ENCODE measurements around the gene TRIB2. TPM values are rescaled to one million over a fixed set of nuclear protein-coding genes. Genes with fewer than 3 reads are reported as not detected.
A peak's percentile ranks its signal among the peaks of the same experiment; 100 is the strongest.

TRIB2 gene
- total RNA-seq, 2 experiments from 2014 or later = 4.9 to 5.3 TPM

DNA sequence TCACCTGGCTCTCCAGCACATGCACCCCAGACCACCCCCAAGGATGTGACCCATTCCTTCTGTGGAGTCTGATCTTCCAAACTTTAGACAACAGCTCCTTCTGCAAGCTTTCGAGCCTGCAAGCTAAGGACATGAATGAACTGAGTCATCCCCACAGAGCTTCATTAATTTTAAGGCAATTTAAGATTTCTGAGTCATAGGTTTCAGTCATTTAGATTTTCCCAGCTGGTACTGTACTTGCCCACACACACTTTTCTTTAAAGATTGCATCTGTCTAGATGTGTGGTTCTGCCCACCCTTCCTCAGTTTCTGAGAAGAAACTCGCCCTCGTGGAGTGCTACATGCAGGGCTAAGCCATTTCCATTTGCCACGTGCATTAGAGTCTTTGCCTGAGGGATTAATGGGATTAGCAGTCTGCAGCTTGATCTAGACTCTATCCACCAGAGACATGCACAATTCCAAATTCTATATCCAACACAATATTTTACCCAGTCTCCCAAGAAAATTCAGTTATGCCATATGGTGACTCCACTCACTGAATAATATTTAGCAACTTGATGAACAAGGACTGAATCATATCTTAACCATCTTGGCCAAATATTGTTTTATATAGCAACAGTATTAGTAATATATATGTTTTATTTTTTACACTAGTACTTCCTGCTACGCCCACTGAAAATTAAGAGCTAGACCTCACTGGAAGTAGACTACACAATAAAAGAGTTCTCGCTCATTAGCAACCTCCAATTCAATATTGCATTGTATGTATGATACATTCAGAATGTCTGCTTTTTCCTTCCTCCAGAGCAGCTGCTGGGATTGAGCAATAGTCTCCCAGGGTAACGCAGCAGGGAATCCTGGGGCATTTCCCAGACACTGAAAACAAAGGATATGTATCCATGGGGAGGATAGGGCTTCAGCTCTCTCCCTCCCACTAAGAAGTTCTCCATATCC, 14.3 kb upstream of the TRIB2 start:
- intact Hi-C loops (cut with micrococcal nuclease) = loop anchor here (1.0 to 5.0 kb wide), 2 partner anchors 45 to 409 kb away; no protein-coding TSS in a partner anchor
- peak overlapping the region; percentile 21 for H3K4me3 Mint-ChIP-seq
- ChIA-PET POLR2A (interaction anchor here (0.8 to 0.9 kb wide), 2 partner anchors 15 to 200 kb away, joined by 4 to 5 read pairs; no protein-coding TSS in a partner anchor), CTCF (interaction anchor here (0.8 to 3.4 kb wide), 6 partner anchors 14 to 576 kb away, joined by 3 to 27 read pairs (median 6); partner anchors contain the start of gene TRIB2)
- H3K36me3 Mint-ChIP-seq = peaks cover 4% of the 10 kb centered on the region
- no peak overlapping the region for H3K27ac Mint-ChIP-seq
- H3K9me3 Mint-ChIP-seq = peaks cover 6% of the 10 kb centered on the region
- peaks cover 43% of the 10 kb centered on the region for H3K4me1 Mint-ChIP-seq (ENCODE audit: low read depth)
- H3K27me3 Mint-ChIP-seq = peaks cover 3% of the 10 kb centered on the region
- no peak for DNase-seq

DNA sequence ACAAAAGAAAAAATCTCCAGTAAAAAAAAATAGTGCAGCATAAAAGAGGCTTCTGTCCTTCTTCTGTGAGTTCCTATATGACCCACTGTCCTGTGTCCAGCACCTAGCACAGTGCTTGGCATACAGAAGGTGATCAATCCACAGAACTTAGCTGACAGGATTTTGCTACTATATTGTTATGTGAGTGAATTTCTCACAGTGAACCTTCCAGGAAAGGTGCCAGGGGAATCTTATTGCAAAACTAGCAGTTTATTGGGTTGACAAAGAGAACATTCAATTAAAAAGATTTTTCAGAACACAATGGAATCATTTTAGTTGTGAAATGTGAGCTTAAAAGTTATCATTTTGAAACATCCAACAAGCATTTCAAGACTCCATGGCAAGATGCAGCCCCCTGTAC, 12.4 kb upstream of the TRIB2 start:
- intact Hi-C loops (cut with micrococcal nuclease) = loop anchor here (5.0 kb wide), 1 partner anchor 47 kb away; no protein-coding TSS in a partner anchor
- ChIA-PET POLR2A (no interaction called here), CTCF (interaction anchor here (0.6 to 1.7 kb wide), 3 partner anchors 12 to 667 kb away, joined by 3 to 7 read pairs (median 3); partner anchors contain the start of gene TRIB2)
- Mint-ChIP-seq H3K4me3 (no peak overlapping the region), H3K36me3 (peaks cover 6% of the 10 kb centered on the region), H3K9me3 (peaks cover 6% of the 10 kb centered on the region), H3K27me3 (peaks cover 3% of the 10 kb centered on the region), H3K4me1 (ENCODE audit: low read depth) (peaks cover 58% of the 10 kb centered on the region), H3K27ac (no peak overlapping the region)
- DNase-seq = no peak

DNA sequence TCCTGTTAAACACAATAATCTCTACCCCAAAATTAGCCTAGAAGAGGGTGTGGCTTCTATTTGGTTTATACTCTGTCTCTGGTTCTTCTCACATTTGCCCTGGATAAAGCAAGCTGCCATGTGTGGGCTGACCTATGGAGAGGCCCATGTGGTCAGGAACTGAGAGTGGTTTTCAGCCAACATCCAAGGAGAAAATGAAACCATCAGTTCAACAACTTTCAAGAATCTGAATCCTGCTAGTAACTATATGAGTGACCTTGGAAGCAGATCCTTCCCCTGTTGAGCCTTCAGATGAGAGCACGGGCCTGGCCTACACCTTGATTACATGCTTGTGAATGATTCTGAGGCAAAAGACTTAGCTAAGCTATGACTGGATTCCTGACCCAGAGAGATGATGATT, 11.5 kb upstream of the TRIB2 start:
- Mint-ChIP-seq H3K27me3 (no peaks in the 10 kb centered on the region), H3K36me3 (peaks cover 6% of the 10 kb centered on the region), H3K4me1 (ENCODE audit: low read depth) (peaks cover 67% of the 10 kb centered on the region), H3K4me3 (no peak overlapping the region), H3K27ac (no peak overlapping the region), H3K9me3 (peaks cover 6% of the 10 kb centered on the region)
- no peak for DNase-seq
- POLR2A ChIA-PET = interaction anchor here (0.9 kb wide), 1 partner anchor 10 kb away, joined by 3 read pairs; no protein-coding TSS in a partner anchor
- intact Hi-C loops (cut with micrococcal nuclease) = no loop called here
- CTCF ChIA-PET = interaction anchor here (1.7 kb wide), 1 partner anchor 11 kb away, joined by 7 read pairs; the partner anchor contains the start of gene TRIB2

DNA sequence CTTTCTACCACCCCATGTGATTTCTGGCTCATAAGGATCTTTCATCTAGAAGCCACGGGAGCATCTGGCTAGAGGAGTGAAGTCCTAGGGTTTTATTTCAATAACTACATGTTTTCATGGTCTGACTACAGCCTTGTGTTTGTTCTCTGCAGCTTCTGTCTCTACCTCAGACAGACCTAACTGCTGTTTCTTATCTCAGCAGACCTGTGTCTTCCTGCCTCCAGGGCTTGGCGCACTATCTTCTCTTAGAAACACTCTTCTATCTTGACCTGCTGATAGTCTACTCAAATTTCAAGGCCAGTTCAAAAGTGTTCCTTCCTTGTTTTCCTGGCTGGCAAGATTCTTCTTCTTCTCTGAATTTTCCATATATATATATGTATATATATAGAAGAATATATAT, 11.0 kb upstream of the TRIB2 start:
- peaks cover 6% of the 10 kb centered on the region for H3K9me3 Mint-ChIP-seq
- ChIA-PET POLR2A (no interaction called here), CTCF (interaction anchor here (1.7 kb wide), 1 partner anchor 11 kb away, joined by 7 read pairs; the partner anchor contains the start of gene TRIB2)
- H3K4me3 Mint-ChIP-seq = no peak overlapping the region
- peaks cover 6% of the 10 kb centered on the region for H3K36me3 Mint-ChIP-seq
- no peak for DNase-seq
- no peaks in the 10 kb centered on the region for H3K27me3 Mint-ChIP-seq
- H3K4me1 Mint-ChIP-seq (ENCODE audit: low read depth) = peaks cover 72% of the 10 kb centered on the region
- intact Hi-C loops (cut with micrococcal nuclease) = no loop called here
- no peak overlapping the region for H3K27ac Mint-ChIP-seq

DNA sequence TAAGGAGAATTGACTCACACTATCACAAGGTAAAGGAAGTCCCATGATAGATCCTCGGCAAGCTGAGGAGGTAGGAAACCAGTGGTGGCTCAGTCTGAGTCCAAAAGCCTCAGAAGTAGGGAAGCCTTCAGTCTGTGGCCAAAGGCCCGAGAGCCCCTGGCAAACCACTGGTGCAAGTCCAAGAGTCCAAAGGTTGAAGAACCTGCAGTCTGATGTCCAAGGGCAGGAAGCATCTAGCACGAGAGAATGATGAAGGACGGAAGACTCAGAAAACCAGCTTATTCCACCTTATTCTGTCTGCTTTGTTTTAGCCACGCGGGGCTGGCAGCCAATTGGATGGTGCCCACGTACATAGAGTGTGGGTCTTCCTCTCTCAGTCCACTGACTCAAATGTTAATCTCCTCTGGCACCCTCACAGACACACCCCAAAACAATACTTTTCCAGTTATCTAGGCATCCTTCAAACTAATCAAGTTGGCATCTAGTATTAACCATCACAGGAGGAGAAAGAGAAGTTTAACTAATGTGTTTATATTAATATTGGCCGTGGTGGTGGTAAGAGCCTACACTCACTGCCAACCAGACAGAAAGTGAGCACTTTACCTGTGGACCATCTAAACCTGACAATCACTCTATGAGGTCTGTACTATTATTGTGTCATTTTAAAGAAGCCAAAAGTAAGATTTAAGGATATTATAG, 8.1 kb upstream of the TRIB2 start:
- H3K27me3 Mint-ChIP-seq = no peaks in the 10 kb centered on the region
- H3K4me3 Mint-ChIP-seq = no peak overlapping the region
- DNase-seq = no peak
- POLR2A ChIA-PET = interaction anchor here (0.9 kb wide), 1 partner anchor 9 kb away, joined by 4 read pairs; the partner anchor contains the start of gene TRIB2
- peak overlapping the region; percentile 47 for H3K27ac Mint-ChIP-seq
- H3K9me3 Mint-ChIP-seq = peaks cover 6% of the 10 kb centered on the region
- peaks cover 6% of the 10 kb centered on the region for H3K36me3 Mint-ChIP-seq
- intact Hi-C loops (cut with micrococcal nuclease) = no loop called here
- H3K4me1 Mint-ChIP-seq (ENCODE audit: low read depth) = peaks cover 58% of the 10 kb centered on the region
- CTCF ChIA-PET = interaction anchor here (1.0 to 2.8 kb wide), 4 partner anchors 7 to 222 kb away, joined by 3 to 11 read pairs (median 5); partner anchors contain the start of gene TRIB2

DNA sequence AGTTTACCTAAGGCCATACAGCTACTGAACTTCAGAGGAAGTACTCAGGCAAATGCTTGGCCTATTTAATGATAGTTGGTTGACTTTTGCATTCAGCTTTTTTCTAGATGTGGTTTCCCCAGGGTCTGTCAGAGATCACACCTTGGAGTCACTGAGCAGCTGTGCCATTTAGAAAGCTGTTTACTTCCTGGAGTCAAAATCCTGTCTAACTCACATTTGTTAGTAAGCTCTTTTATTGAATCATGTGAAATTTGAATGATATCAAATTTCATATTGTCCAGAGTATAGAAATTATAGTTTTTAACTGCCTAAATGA, 7.6 kb upstream of the TRIB2 start:
- H3K4me3 Mint-ChIP-seq = no peak overlapping the region
- no peak for DNase-seq
- H3K27me3 Mint-ChIP-seq = no peaks in the 10 kb centered on the region
- intact Hi-C loops (cut with micrococcal nuclease) = no loop called here
- POLR2A ChIA-PET = interaction anchor here (0.9 kb wide), 1 partner anchor 8 kb away, joined by 4 read pairs; the partner anchor contains the start of gene TRIB2
- H3K9me3 Mint-ChIP-seq = peaks cover 6% of the 10 kb centered on the region
- H3K4me1 Mint-ChIP-seq (ENCODE audit: low read depth) = peaks cover 55% of the 10 kb centered on the region
- CTCF ChIA-PET = interaction anchor here (1.0 to 2.8 kb wide), 3 partner anchors 9 to 222 kb away, joined by 3 to 11 read pairs (median 5); partner anchors contain the start of gene TRIB2
- H3K36me3 Mint-ChIP-seq = peaks cover 6% of the 10 kb centered on the region
- H3K27ac Mint-ChIP-seq = no peak overlapping the region

DNA sequence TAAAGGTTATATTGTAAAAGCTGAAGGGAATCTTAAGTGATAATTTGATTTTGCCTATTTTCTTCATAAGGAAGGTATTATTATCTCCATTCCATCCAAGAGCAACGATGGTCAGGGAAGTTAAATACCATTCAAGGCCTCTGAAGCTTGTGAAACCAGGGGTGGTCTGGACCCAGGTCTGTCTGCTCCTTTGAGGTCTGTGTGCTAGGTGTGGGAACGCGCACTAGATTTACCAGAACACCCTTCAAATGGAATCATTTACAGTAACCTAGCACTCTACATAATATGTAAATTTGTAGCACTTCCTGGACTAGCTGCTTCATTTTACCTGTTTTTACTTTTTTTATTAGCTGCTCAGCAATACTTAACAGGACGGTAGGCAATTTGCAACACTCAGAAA, 6.4 kb upstream of the TRIB2 start:
- DNase-seq = no peak
- intact Hi-C loops (cut with micrococcal nuclease) = no loop called here
- ChIA-PET CTCF (no interaction called here), POLR2A (no interaction called here)
- peaks cover 2% of the 10 kb centered on the region for H3K9me3 Mint-ChIP-seq
- no peak overlapping the region for H3K4me3 Mint-ChIP-seq
- H3K36me3 Mint-ChIP-seq = peaks cover 3% of the 10 kb centered on the region
- peak overlapping the region; percentile 38 for H3K27ac Mint-ChIP-seq
- peaks cover 56% of the 10 kb centered on the region for H3K4me1 Mint-ChIP-seq (ENCODE audit: low read depth)
- no peaks in the 10 kb centered on the region for H3K27me3 Mint-ChIP-seq

DNA sequence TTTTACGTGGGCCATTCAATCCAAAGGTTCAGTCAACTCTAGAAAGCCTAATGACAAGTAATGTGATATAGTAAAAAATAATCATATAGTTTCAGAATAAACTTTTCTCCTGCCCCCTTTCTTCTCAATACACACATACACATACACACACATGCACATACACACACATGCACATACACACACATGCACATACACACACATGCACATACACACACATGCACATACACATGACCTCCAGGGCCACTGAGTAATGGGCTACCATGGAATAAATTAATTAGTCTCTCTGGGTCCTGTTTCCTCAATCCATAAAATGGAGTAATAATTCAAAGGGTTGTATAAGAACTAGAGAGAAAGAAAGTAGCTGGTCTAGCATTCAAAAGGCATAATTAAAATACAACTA, 5.4 kb upstream of the TRIB2 start:
- no peak overlapping the region for H3K27ac Mint-ChIP-seq
- H3K4me3 Mint-ChIP-seq = no peak overlapping the region
- ChIA-PET CTCF (no interaction called here), POLR2A (no interaction called here)
- DNase-seq = no peak
- H3K9me3 Mint-ChIP-seq = no peaks in the 10 kb centered on the region
- H3K27me3 Mint-ChIP-seq = no peaks in the 10 kb centered on the region
- peaks cover 2% of the 10 kb centered on the region for H3K36me3 Mint-ChIP-seq
- H3K4me1 Mint-ChIP-seq (ENCODE audit: low read depth) = peaks cover 58% of the 10 kb centered on the region
- intact Hi-C loops (cut with micrococcal nuclease) = no loop called here

DNA sequence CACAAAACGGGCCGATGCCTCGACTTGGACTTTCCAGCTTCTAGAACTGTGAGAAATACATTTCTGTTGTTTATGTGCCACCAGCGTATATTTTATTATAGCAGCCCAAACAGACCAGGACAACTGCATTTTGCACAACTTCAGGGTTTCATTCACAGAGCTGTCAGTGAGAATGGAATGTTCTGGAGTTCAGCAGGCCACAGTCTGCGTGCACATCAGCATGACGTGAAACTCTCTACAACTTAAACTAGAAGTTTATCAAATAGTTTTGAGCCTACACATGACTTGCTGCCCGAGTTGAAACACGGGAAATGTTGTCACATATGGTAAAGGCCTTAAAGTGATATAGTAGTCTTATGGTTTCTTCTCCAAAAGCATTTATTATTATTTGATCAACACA, 3.9 kb upstream of the TRIB2 start:
- peaks cover 55% of the 10 kb centered on the region for H3K4me1 Mint-ChIP-seq (ENCODE audit: low read depth)
- CTCF ChIA-PET = no interaction called here
- H3K36me3 Mint-ChIP-seq = peaks cover 2% of the 10 kb centered on the region
- no peak for DNase-seq
- H3K27me3 Mint-ChIP-seq = no peaks in the 10 kb centered on the region
- intact Hi-C loops (cut with micrococcal nuclease) = no loop called here
- H3K27ac Mint-ChIP-seq = no peak overlapping the region
- H3K4me3 Mint-ChIP-seq = no peak overlapping the region
- POLR2A ChIA-PET = no interaction called here
- no peaks in the 10 kb centered on the region for H3K9me3 Mint-ChIP-seq

DNA sequence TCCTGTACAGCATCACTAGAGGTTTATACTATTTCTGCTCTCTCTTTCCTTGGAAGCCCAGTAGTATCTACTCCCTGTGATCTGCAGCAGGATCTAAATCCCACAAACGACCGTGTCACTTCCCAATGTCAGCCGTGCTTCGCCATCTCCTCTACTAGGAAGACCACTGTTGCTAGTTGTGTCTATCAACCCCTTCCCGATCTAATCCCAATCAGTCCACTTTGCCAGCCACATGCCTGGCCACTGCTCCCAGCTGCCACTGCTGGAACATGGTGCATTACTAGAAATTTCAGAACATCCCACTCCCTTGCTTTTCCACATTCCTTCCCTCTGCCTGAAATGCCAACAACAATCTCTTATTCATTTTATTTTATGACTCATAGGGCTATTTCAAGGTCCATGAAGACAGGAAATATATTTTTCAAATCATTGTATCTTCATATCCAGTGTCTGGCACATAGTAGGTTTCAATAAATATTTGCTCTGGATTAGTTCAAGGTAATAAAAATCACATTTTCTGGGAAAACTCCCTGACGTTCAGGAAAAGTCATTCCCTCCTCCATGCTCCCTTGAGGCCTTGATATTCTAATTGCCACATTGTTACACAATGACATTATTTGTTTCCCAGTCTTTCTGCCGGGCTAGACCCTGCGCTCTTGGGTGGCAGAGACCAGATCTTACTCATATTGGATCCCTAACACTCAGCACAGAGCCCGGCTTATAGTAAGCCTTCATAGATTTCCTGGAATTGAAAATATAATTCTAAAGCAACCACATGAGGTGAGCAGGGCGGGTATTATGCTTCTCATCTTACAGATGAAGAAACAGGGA, 2.1 kb upstream of the TRIB2 start:
- no peak for DNase-seq
- no peaks in the 10 kb centered on the region for H3K27me3 Mint-ChIP-seq
- CTCF ChIA-PET = interaction anchor here (0.6 to 4.2 kb wide), 16 partner anchors 12 to 885 kb away, joined by 3 to 48 read pairs (median 7); no protein-coding TSS in a partner anchor
- H3K27ac Mint-ChIP-seq = no peak overlapping the region
- no peaks in the 10 kb centered on the region for H3K9me3 Mint-ChIP-seq
- H3K36me3 Mint-ChIP-seq = peaks cover 4% of the 10 kb centered on the region
- intact Hi-C loops (cut with micrococcal nuclease) = loop anchor here (5.0 kb wide), 4 partner anchors 103 to 587 kb away; no protein-coding TSS in a partner anchor
- POLR2A ChIA-PET = interaction anchor here (0.9 kb wide), 1 partner anchor 10 kb away, joined by 3 read pairs; no protein-coding TSS in a partner anchor
- no peak overlapping the region for H3K4me3 Mint-ChIP-seq
- peaks cover 44% of the 10 kb centered on the region for H3K4me1 Mint-ChIP-seq (ENCODE audit: low read depth)

Data from activated CD4-positive, alpha-beta memory T cell treated with anti-CD3 and anti-CD28 coated beads for 36 hours (primary cell).